H7 (cell line): ENCODE measurements around the gene CD4. TPM values are rescaled to one million over a fixed set of nuclear protein-coding genes. Genes with fewer than 3 reads are reported as not detected.

ENCODE experiments used
- DNase-seq: peaks from one replicate; pipeline ENCODE4 v3.0.0; 2012
- H3K27me3 ChIP-seq: 2 replicates; pipeline ENCODE4 v1.6.0; 2011; ENCODE audit warnings: mild to moderate bottlenecking, low read length; ENCODE audit not compliant: control insufficient read depth, insufficient read depth
- H3K36me3 ChIP-seq: replicated peaks from 2 replicates; pipeline ENCODE4 v1.5.1; 2011; ENCODE audit warnings: low read length; ENCODE audit not compliant: control insufficient read depth, insufficient read depth
- H3K4me3 ChIP-seq: 2 replicates; pipeline ENCODE4 v1.5.1; 2011; ENCODE audit warnings: low read depth, mild to moderate bottlenecking, control low read depth, low read length, moderate library complexity; ENCODE audit not compliant: insufficient read depth
- total RNA-seq: library from RNA; depleted of rRNA; stranded (reverse); fragments of >200 nt; shearing (Covaris generic); gene quantifications from 2 replicates; pipeline ENCODE4 v1.2.3, GENCODE V29; 2014

The CD4 gene
- total RNA-seq, 1 experiment from 2014 or later: 0.66 TPM

DNA sequence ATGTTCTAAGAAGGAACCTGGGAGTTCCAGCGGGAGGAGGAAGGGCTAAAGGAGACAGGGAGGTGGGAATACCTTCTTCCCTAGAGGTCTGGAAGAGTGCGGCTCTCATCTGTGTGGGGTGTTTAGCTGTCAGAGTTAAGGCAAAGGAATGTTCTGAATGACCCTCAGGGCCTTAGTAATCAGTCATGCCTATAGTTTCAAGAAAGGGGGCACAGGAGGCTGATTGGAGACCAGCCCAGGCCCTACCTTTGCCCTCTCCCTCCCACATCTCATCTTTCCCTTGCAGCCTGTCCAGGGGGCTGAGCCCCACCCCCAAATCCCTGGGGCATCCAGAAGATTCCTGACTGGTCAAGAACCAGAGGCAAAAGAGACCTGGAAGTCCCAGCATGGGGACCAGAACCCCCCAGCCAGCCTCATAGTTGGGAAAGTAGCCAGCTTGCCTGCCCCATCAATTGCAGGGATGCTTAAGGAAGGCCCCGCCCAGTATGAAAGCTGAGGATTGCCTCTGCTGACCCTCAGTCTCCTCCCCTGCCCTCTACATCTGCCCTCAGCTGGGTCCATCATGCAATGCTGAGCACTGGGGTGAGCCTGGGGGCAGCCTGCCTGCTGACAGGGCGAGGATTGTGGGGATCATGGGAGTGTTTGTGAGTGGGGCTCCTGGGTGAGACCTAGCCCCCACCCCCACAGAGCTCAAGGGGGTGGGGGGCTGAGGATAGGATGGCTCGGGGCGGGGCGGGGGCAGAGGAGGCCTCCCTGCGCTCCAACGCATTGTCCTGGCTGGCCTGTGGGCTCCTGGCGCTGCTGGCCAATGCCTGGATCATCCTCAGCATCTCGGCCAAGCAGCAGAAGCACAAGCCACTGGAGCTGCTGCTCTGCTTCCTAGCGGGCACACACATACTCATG lies 34.1 kb downstream of the CD4 start:
- peaks cover 66% of the 10 kb centered on the region for H3K27me3 ChIP-seq
- no peak overlapping the region for H3K4me3 ChIP-seq
- peak; percentile 53 for DNase-seq
- H3K36me3 ChIP-seq: no peaks in the 10 kb centered on the region

DNA sequence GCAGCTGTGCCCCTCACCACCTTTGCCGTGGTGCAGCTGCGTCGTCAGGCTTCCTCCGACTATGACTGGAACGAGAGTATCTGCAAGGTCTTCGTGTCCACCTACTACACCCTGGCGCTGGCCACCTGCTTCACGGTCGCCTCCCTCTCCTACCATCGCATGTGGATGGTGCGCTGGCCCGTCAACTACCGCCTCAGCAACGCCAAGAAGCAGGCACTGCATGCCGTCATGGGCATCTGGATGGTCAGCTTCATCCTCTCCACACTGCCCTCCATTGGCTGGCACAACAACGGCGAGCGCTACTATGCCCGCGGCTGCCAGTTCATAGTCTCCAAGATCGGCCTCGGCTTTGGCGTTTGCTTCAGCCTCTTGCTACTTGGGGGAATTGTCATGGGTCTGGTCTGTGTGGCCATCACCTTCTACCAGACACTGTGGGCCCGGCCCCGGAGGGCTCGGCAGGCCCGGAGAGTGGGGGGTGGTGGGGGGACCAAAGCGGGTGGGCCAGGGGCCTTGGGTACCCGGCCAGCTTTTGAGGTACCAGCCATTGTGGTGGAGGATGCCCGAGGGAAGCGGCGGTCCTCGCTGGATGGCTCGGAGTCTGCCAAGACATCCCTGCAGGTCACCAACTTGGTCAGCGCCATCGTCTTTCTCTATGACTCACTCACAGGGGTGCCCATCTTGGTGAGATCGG lies 34.9 kb downstream of the CD4 start:
- DNase-seq: peak; percentile 45
- H3K27me3 ChIP-seq: peaks cover 66% of the 10 kb centered on the region
- H3K36me3 ChIP-seq: no peaks in the 10 kb centered on the region
- H3K4me3 ChIP-seq: no peak overlapping the region

DNA sequence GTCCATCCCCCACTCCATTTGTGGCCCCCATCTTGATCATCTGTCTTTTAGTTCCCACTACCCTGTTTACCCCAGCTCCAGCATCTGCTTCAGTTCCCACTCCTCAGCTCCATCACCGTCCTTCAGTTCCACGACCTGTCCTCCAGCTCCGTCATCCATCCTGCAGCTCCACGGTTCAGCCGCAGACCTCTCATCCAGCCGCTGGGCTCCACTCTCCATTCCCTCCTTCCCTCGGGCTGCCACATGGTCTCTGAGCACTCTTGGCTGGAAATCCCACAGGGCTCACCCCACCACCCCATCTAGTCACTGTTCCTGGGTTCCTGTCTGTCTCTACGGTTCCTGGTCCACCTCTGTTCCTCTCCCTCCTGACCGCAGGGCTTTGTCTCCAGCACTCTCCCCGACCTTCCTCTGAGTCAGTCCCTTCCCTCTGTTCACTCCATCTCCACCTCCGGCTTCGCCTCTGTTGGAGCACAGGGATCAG lies 35.6 kb downstream of the CD4 start:
- H3K27me3 ChIP-seq: peaks cover 62% of the 10 kb centered on the region
- peak overlapping the region; percentile 57 for H3K4me3 ChIP-seq
- H3K36me3 ChIP-seq: no peaks in the 10 kb centered on the region
- DNase-seq: peak; percentile 67

DNA sequence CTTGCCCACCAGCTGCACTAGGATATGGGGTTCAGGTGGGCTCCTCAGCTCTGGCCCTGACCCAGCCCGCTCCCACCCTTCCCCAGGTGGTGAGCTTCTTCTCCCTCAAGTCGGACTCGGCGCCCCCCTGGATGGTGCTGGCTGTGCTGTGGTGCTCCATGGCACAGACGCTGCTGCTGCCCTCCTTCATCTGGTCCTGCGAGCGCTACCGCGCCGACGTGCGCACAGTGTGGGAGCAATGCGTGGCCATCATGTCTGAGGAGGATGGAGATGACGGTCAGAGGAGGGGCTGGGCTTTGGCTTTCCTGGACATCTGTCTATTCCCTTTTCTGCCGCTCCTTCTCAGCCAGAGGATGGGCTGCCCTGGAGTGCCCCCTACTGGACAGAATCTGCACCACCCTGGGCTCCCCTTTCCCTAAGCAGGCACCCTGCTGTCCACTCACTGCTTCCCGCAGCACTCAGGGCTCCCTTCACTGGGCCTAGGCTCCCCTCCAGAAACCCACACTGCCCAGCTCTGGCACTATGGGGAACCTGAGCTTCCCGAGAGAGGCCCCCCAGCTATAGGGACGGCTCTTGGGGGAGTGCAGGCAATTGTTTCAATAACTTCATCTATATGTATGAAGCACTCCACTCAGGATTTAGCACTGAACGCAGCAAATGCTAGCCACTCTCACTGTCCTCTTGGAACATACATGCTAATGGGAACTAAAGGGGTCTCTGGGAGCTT lies 36.2 kb downstream of the CD4 start:
- peaks cover 1% of the 10 kb centered on the region; the same call in 1 of the 2 replicates for H3K36me3 ChIP-seq
- peaks cover 55% of the 10 kb centered on the region for H3K27me3 ChIP-seq
- H3K4me3 ChIP-seq: peak overlapping the region; percentile 57
- DNase-seq: peak; percentile 96

DNA sequence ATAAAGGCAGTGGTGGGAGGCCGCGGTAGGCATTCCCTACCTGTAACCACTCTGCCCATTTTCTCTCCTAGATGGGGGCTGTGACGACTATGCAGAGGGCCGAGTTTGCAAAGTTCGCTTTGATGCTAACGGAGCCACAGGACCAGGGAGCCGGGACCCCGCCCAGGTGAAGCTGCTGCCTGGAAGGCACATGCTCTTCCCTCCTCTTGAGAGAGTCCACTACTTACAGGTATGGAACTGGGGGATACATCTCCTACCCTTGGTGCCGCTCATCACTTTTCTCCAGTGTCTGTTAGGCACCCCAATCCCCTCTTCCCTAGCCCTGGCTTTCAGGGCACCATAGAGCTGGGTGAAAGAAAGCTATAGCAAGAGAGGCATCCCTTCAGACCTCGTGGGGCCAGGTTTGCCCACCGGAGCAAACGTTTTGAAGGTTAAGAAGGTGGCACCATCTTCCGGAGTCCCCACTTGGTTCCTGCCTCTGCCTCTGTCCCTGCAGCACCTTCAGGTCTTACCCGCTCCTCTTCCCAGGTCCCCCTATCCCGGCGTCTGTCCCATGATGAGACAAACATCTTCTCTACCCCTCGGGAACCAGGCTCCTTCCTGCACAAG lies 36.9 kb downstream of the CD4 start:
- DNase-seq: peak; percentile 53
- H3K27me3 ChIP-seq: peaks cover 53% of the 10 kb centered on the region
- H3K4me3 ChIP-seq: no peak overlapping the region
- peaks cover 6% of the 10 kb centered on the region; the same call in 1 of the 2 replicates for H3K36me3 ChIP-seq

DNA sequence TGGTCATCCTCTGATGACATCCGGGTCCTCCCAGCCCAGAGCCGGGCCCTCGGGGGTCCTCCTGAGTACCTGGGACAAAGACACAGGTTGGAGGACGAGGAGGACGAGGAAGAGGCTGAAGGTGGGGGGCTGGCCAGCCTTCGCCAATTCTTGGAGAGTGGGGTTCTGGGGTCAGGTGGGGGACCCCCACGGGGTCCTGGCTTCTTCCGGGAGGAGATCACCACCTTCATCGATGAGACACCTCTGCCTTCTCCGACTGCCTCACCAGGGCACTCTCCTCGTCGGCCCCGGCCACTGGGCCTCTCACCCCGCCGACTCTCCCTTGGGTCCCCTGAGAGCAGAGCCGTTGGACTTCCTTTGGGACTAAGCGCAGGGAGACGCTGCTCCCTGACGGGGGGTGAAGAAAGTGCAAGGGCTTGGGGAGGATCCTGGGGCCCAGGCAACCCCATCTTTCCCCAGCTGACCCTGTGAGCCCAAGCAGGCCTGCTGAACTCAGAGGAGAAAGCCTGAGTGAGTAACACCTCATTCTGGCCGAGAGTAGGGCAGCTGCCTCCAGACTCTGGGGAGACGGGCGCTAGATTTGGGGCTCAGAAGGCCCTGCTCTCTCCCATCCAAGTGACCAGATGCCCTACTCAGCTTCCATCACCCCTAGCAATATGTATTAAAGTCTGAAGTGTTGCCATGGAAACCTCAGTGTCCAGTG lies 37.6 kb downstream of the CD4 start:
- peak; percentile 63 for DNase-seq
- peaks cover 13% of the 10 kb centered on the region for H3K36me3 ChIP-seq
- H3K4me3 ChIP-seq: no peak overlapping the region
- peaks cover 52% of the 10 kb centered on the region for H3K27me3 ChIP-seq

DNA sequence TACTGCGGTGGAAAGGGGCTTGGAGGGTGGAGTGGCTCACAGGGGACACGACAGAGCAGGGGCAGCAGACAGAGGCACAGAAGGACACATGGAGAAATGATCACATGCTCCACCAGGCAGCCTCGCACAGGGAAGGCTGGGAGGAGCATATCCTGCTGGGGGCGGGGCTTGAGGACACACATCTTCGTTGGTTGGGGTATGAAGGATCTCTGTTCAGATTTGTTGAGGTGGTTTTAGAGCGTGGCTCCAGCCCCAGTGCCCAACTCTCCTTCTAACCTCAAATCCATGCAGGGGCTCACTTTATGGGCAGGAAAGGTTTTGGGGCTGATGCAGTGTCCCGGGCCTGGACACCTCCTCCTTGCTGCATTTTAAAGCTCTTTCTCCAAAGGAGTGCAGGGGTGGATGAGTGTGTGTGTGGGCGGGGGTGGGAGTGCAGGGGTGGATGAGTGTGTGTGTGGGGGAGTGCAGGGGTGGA lies 38.1 kb downstream of the CD4 start:
- DNase-seq: peak; percentile 94
- Histone ChIP-seq H3K27me3 (peaks cover 46% of the 10 kb centered on the region), H3K4me3 (peak overlapping the region; percentile 28), H3K36me3 (peaks cover 16% of the 10 kb centered on the region)

DNA sequence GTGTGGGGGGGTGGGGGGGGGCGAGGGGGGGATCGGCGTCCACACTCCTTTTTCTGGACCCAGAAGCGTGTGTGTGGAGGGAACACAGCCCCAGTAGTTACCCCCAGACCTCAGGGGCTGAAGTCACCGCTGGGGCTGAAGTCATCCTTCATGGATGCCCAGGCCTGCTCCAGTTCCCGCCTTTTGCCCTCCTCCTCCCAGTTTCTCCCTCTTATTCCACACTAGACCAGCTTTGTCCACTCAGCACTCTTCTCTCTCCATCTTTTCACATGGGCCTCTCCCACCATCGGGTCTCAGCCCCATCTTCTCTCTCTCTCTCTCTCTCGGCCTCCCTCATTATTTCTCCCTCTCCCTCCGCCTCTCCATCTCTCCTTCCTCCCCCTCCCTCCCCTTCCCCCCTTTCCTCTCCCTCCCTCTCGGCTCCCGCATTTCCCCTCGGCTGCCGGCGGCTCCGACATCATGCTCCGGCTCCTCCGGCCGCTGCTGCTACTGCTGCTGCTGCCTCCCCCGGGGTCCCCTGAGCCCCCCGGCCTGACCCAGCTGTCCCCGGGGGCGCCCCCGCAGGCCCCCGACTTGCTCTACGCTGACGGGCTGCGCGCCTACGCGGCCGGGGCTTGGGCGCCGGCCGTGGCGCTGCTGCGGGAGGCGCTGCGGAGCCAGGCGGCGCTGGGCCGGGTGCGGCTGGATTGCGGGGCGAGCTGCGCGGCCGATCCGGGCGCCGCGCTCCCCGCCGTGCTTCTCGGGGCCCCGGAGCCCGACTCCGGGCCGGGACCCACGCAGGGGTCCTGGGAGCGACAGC lies 38.9 kb downstream of the CD4 start, which contains the start of gene P3H3:
Gene P3H3, plus strand, starts transcription at position 426 of the 799 bp plus-strand sequence. Its CDS starts 34 bp downstream, at position 460.
- peak; percentile 93 for DNase-seq
- H3K36me3 ChIP-seq: peaks cover 16% of the 10 kb centered on the region
- H3K27me3 ChIP-seq: peaks cover 39% of the 10 kb centered on the region

DNA sequence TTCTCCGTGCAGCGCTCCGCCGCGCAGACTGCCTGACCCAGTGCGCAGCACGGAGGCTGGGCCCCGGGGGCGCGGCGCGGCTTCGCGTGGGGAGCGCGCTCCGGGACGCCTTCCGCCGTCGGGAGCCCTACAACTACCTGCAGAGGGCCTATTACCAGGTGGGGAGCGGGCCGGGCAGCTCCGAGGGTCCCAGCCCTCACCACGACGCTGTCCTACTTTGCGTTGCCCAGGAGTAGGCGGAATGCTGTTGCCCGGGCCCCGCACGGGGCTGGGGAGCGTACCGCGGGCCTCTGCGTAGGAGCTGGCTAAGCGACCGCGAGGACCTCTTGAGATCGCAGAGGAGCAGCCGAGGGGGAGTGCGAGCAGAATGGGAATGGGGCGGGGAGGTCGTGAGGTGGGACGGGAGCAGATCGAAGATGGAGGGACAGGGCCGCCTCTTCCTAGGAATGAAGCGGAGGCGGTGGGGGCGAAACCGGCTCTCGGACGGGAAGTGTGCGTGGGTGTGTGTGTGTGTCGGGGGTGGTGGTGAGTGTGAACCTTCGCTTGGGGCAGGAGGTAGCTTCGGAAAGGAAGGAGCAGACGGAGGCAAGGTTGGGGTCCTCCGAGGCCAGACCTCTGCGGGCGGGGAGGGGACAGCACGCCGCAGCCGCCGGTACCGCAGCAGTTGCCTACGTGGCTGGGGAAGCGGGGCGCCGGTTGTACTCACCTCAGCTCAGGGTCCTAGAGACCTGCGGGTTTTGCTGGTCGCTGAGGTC lies 39.6 kb downstream of the CD4 start:
- peak; percentile 92 for DNase-seq
- Histone ChIP-seq H3K27me3 (peaks cover 31% of the 10 kb centered on the region), H3K36me3 (peaks cover 22% of the 10 kb centered on the region), H3K4me3 (peak overlapping the region; percentile 97)

More for the DNA sequence above, 38.9 kb downstream of the CD4 start, which contains the start of gene P3H3:
- peak within 1 kb of the TSS; percentile 97 for H3K4me3 ChIP-seq

DNA sequence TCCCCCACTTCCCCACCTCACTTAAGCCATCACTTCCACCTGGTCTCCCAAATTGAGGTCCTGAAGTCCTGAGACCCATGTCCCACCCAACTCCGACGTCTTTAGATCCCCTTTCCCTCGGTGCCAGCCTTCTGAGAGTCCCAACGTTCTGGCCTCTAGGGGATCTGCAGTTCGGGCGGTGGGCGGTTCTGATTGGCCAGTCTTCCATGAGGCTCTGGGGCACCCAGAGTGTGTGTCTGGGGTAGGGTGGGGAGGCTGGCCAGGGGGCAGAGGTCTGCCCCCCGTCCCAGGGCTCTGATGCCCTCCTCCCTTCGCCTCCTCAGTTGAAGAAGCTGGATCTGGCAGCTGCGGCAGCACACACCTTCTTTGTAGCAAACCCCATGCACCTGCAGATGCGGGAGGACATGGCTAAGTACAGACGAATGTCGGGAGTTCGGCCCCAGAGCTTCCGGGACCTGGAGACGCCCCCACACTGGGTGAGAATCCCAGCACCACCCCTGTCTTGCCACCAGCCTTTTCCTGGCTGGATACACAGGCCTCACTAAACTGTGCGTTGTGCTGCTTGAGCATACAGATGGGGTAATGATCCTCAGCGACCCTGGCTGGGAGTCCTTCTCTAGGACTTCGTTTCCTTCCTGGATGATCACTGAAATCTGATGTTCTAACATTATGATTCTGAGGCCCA lies 40.4 kb downstream of the CD4 start:
- DNase-seq: no peak
- peaks cover 24% of the 10 kb centered on the region for H3K27me3 ChIP-seq

DNA sequence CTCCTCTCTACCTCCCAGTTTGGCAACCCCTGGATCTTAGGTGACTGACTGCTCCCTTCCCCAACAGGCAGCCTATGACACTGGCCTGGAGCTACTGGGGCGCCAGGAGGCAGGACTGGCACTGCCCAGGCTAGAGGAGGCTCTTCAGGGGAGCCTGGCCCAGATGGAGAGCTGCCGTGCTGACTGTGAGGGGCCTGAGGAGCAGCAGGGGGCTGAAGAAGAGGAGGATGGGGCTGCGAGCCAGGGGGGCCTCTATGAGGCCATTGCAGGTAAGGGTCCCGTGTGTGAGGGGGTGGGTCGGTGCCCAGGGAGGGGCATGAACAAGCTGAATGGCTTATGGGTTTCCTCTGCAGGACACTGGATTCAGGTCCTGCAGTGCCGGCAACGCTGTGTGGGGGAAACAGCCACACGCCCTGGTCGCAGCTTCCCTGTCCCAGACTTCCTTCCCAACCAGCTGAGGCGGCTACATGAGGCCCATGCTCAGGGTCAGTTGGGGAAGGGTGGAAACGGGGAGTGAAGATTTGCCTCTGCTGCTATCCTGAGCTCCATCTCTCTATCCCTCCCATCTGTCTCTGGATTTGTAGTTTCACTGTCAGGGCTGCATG lies 41.1 kb downstream of the CD4 start:
- H3K4me3 ChIP-seq: no peak overlapping the region
- H3K27me3 ChIP-seq: peaks cover 17% of the 10 kb centered on the region
- peaks cover 25% of the 10 kb centered on the region for H3K36me3 ChIP-seq
- no peak for DNase-seq

More for the DNA sequence above, 40.4 kb downstream of the CD4 start:
- Histone ChIP-seq H3K36me3 (peaks cover 25% of the 10 kb centered on the region), H3K4me3 (peak overlapping the region; percentile 97)
